Activated T-helper 9 cell treated with anti-CD3 and anti-CD28 coated beads, Interleukin-2, amount 50 U/mL, for 16 hours (primary cell): ENCODE measurements around the gene RERE.
A peak's percentile ranks its signal among the peaks of the same experiment; 100 is the strongest.
"Not testable (repeated sequence)": the region's sequence is repeated elsewhere in the genome, so short reads cannot be mapped to it uniquely, and the experiment has no call there.

ENCODE experiments used
- DNase-seq: peaks from one replicate; pipeline ENCODE4 v3.0.0-alpha.2; 2020; ENCODE audit warnings: low read depth

The RERE gene

DNA sequence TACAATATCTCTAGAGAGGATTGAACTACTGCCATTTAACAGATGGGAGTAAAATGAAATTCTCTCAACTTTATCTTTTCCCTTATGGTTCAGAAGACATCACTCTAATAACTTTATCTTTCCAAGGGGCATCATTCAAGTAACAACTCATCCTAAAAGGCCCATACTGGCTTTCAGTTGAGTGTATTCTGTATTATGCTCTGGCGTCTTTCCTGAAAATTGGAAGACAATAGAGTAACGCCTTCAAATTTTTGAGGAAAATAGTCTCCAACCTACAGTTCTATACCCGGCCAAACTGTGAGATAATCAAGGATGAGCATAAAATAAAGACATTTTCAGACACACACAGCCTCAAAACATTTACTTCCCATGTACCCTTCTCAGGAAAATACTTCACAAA lies 103.3 kb downstream of the RERE start:
- DNase-seq: no peak

DNA sequence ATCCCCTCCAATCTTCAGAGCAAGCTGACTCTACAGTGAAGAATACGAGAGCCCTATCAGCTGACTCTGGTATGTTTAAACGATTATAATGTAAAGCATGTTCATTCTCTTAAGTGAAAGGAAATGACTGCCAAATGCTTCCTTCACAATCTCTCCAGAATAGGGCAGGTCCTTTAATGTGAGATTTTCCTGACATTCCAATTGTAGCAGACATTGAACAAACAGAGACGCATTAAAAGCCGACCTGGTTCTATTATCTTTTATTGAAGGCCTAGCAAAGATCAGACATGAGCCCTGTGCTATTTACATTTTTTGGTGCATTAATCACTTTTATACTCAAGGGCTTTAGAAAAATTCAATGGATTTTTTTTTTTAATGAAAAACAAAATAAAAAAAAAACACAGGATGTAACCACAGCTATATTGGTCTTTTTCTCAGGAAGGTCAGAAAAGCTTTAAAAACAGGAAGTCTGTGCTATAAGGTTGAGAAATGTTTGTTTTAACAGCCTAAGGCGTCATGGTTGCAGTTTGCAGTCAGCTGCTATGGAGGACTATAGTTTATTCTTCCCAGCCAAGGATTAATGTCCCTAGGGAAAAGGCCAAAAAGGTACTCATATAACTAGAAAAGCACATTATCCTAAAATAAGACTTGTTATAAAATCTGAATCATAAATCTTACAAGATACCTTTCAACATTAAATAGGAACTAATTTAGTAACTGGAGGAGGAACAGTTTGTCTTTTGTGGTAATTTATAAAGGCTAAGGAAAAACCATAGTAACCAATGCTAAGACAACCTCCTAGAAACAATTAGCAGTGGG lies 104.8 kb downstream of the RERE start:
- no peak for DNase-seq

DNA sequence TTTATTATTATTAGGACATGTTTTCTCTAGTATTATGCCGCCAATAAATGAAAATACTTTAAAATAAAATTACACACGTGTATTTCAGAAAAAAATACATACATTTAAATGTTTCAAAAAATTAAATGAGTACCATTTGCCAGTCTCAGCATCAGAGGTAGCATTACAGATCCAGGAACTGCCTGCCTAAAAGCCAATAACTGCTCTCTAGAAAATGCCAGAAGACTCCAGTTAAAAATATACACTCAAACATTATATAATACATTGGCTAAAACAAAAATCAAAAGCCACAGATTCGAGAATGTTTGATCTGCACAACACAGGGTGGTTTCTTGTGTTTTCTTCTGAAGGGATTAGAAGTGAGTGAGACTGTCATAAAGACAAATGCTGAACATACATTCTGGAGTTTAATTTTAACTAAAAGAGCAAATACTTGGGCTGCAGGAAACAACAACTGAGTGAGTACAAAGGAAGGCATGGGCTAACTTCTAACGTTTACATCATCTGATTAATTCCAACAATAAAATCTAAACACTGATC lies 105.5 kb downstream of the RERE start:
- no peak for DNase-seq

DNA sequence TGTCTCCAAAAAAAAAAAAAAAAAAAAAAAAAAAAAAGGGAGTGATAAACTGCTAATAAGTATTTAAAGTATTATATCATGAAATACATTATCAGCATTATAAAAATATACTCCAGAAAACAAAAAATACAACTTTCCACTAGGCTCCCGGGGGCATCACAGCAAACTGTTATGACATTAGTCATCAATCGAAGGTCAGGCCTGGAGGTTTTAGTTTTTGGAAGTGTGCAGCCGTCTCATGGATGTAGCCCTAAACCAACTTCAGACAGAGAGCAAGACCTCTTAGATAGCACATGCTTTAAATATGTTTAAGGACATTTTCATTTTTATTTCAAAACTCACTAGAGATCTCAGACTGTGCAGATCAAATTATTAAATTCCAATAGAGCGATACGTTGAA lies 106.3 kb downstream of the RERE start:
- no peak for DNase-seq

DNA sequence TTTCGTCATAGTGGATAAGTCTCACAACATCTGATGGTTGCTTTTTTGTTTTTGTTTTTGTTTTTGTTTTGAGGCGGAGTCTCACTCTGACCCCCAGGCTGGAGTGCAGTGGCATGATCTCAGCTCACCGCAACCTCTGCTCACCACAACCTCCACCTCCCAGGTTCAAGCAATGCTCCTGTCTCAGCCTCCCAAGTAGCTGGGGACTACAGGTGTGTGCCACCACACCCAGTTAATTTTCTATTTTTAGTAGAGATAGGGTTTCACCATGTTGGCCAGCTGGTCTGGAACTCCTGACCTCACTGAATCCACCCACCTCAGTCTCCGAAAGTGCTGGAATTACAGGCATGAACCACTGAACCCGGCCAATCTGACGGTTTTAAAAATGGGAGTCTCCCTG lies 109.2 kb downstream of the RERE start:
- DNase-seq: no peak

DNA sequence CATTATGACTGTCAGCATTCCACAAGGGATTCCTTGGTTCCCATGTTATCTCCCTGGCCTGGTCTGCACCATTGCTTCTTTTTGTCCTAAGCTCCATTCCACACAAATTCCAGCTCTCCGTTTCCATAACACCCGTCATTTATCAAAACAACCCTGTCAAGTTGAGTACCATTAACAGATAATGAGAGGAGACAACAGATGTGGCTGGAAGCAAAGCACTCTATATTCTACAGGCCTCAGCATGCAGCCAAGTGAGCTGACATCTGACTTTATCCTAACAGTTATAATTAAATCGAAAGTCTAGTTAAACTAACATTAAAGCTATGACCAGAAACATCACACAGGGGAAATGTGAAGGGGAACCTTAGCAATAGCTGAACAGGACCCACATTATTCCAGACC lies 110.4 kb downstream of the RERE start:
- DNase-seq: no peak

DNA sequence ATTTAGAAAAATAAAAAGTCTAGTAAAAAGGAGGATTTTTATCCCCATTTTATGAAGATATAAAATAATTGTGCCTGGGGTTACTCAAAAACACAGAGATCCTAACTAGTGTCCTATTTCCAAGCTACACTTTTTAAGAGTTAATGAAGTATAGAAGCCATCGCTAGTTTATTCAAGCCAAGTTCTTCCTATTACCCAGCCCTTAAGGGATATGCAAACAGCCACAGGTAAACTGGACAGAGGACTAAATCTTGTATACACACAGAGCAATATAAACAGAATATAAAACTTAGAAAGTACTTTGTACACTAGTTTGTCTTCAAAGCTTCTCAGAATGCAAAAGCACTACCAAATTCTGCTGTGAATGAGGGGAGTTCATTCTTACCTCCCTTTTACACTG lies 111.1 kb downstream of the RERE start:
- DNase-seq: no peak

DNA sequence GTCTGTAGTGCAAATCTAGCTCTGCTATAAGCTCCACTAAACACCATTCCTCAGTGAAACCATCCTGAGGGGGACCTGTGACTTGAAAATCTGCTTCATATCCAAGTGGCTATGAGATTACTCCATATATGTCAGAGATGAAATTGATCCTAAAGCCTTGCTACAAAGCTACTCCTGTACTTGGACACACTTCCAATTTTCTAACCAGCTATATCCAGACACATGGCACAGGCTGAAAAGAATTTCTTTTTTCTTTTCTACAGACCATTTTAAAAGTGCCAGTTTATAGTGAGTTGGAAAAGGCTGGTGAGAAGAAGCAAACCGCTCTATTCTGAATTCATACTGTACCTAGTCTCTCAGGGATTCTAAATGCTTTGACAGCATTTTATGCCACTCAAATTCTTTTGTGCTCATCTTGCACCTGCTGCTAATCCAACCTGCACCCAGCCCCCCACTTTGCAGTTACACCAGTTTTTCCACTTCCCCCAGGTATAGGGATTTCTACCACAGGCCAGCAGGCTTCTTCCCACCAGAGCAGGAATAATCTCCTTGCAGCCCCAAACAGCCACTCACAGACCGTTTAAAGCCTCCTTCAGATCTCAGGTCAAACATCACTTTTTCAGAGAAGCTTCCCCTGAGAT lies 112.5 kb downstream of the RERE start:
- no peak for DNase-seq

DNA sequence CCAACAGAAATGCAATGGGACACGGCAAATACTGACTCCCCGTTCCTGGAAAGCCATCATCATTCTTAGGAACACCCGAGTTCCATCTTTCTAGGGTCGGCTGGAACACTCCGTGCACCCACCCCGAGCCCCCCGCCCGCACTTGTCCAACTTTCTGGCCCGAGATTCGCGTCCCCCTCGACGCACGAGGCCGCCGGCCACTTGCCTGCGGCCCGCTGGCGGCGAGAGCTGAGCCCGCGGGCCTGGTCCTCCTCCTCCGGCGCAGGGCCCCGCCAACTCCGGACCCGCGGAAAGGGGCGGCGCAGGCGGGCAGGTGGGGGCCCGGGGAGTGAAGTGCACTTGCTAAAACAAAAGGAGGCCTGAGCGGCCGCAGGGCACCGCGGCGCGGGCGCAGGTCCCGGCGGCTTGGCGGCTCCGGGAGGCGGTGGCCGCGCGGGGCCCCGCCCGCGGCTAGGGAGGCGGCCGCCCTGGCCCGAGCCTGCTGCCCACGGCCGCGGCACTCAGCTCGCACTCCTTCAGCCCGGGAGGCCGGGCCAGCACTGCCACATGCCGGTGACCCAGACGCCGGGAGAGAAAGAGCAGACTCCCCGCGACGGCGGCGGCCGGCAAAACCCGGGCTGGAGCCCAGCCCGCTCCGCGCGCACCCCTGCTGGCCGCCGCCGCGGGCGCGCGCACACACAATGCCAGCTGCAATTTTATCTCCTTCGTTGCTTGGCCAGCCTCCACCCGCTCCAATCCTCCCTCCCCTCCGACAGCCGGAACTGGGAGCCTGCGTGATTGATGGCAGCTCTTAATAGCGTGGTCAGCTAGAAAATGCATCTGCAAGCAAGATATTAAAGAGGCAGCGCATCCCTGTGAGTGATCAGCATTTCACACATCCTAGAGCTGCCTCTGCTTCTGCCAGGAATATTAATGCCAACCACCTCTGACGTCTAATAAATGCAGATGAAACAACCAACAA lies 114.3 kb downstream of the RERE start:
- peak; percentile 29 for DNase-seq

DNA sequence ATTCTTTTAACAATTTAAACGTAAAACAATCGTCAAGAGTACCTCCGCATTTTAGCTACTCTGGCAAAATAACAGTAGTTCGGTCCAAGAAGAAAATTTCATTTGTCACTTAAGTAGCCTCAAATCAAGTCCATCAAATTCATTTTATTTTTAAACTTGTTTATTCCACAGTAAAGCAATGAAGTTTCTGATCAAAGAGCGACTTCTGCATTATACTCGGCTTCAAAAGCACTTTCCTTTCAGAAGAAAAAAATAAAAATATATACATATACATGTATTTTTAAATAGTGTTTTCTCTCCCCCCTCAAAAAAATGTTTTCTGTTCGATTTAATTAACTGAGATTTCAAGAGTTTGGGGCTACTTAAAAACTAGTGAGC lies 115.0 kb downstream of the RERE start:
- DNase-seq: no peak

DNA sequence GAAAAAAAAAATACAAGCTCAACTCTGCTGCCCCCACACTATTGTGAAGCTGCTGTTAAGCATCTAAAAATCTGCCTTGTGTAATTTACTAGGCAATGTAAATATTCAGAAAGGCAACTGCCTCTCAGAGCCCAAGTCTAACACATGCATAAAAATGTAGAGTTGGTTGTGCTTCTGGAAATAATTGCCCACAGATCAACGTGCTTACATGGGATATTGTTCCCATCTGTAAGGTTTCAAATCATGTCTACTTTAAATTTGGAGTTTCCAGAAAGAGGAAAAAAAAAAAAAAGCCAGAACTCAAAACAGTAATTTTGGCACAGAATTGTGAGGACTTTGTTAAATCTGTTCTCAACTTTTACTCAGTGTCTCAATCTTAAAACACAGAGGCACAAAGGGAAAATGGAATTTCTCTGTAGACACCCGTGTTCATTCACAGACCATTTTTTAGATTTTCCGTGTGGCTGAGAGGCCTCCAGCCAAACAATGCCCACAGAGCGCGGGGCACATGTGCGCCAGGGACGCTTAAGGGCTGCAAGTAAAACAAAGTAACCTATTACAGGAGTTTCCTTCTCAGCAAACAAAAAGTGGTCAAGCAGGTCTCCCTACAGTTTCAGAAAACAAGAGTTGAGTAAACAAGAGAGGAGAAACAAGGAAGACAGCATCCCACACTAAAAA lies 115.5 kb downstream of the RERE start:
- DNase-seq: no peak

DNA sequence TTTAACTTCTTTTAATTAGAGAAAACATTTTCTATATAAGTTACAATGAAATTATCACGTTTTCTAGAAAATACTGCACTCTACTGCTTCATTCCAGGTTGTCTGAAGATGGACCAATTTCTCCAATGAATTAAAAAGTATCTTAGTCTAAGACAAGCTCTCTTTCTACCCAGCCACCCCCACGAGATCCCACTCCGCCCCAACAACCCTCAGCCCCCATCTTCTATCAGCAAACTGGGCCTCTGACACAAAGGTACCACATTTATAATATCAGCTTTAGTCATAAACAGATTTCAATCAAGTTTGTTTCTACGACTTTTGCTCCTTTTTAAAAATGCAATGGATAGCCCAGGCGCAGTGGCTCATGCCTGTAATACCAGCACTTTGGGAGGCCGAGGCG lies 117.8 kb downstream of the RERE start:
- DNase-seq: no peak

DNA sequence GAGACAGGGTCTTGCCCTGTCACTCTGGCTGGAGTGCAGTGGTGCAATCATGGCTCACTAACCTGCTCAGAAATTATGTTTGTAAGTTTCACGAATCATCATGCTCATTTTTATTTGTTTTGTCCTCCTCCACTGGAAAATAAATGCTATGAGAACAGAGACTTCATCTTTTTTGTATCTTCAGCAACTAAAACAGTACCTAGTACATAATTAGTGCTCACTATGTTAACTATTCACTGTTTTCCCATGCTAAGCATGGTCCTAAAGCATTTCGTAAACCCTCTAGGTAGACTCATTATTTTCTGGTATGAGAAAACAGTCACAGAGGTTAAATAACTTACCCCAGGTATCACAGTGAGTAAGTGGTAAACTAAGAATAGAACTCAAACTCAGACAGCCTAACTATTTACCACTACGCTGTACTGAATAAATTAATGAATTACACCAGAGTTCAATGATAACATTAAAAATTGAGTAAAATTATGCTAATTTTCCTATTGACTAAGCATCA lies 118.4 kb downstream of the RERE start:
- no peak for DNase-seq

DNA sequence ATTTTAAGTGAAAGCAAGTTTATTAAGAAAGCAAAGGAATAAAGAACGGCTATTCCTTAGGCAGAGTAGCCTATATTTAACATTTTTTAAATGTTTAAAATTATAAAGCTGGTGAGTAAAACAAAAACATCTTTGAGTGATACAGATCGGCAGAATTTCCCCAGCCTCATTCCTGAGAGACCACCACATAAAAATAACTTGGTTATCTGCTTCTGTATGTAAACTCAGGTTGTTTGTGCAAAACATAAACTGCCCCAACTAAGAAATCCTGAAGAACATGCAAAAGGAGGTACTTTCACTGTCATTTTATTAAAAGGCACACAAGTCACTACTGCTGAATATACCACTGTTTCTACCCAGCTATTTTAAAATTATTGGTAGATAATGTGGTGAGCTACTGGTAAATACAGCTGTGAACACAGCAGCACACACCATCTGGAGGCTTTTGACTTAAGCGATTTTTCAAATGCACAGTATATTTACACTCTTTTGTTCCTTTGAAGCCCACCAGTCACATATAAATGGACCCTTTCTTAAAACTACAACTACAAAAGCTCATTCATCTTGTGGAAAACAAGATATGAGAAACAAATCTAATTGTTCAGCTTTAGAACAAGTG lies 119.3 kb downstream of the RERE start:
- DNase-seq: no peak

DNA sequence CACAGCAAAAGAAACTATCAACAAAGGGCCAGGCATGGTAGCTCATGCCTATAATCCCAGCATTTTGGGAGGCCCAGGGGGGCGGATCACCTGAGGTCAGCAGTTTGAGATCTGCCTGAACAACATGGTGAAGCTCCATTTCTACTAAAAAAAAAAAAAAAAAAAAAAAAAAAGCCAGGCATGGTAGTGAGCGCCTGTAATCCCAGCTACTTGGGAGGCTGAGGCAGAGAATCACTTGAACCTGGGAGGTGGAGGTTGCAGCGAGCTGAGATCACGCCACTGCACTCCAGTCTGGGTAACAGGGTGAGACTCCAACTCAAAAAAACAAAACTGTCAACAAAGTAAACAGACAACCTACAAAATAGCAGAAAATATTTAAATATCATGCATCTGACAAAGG lies 122.0 kb downstream of the RERE start:
- DNase-seq: not testable (repeated sequence)

DNA sequence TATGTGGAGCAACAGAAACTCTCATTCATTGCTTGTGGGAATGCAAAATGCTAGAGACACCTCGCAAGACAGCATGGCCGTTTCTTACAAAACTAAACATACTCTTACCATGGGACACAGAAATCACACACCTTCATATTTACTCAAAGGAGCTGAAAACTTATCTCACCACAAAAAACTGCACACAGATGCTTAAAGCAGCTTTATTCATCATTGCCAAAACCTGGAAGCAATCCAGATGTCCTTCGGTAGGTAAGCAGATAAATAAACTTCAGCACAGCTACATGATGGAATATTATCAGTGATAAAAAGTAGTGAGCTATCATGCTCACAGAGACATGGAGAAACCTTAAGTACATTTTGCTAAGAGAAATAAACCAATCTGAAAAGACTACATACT lies 124.3 kb downstream of the RERE start:
- no peak for DNase-seq

DNA sequence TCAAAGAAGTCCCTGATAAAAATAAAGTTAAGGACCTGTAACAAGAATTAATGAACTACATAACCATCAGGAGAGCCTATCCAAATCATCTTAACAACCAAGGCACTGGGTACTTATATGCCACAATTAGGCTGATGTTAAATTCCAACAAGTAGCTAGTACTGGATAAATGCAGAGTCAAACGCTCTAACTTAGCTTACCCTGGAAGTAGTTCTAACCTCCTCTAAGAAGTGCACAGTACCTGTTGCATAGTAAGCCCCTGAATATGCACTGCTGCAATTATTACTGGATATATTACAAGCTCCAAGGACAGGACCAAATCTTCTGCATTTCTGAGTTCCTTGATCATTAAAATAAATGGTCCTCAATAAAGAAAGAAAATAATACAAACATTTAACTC lies 125.8 kb downstream of the RERE start:
- no peak for DNase-seq

DNA sequence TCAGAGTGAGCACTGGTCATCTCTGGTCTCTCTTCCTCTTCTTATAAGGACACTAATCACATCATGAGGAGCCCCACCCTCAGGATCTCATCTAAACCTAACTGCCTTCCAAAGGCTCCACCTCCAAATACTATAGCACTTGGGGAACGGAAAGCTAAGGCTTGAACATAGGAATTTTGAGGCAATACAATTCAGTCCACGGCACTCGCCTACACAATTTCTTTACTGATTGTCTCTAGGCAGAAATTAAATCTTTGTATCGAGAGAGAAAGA lies 127.3 kb downstream of the RERE start:
- no peak for DNase-seq

DNA sequence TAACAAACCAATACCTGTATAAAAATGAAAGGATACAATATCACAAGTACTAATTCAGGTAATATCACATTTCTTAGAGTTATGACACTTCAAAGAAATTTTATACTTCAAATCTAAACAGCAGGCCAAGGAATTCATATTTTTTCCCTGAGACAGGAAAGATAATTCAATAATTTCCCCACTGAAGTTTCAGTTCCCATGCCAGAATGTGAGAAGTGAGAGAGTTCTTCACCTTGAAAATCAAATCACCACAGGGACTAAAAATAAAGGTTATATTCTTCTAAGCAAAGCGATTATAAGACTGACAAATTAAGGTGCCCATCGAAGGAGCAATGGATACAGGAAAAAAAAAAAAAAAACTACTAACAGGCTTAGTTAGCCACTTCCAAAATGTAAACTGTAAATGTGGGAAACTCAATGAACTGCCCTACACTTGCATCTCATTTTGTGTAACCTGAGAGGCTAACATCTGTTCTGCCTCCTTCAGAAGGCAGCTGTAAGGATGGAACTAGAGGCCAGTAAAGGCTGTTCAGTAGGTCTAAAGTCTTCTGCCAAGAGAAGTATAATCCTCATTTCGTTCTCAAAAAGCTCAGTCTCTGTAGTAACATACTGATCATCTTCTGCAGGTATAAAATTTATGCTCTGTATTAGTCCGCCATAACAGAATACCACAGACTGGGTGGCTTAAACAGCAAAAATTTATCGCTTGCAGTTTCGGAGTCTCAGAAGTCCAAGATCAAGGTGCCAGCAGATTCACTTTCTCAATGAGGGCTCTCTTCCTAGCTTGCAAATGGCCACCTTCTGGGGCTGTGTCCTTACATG lies 127.8 kb downstream of the RERE start:
- DNase-seq: no peak

DNA sequence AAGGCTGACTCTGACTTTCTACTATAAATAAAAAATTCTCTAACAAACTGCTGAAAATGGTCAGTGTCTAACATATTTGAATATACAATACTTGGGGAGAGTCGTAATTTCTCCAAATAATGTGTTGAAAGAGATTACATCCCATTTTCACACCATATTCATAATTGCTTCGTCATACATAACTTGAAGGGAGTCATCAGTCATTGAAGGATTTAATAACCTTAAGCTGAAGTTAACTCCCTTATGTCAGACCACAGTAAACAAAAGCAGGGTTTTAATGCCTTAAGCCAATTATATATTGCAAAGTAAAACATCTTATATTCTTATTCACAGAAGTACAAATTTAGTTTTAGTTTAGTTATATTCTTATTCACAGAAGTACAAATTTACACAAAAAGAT lies 129.9 kb downstream of the RERE start:
- DNase-seq: no peak

DNA sequence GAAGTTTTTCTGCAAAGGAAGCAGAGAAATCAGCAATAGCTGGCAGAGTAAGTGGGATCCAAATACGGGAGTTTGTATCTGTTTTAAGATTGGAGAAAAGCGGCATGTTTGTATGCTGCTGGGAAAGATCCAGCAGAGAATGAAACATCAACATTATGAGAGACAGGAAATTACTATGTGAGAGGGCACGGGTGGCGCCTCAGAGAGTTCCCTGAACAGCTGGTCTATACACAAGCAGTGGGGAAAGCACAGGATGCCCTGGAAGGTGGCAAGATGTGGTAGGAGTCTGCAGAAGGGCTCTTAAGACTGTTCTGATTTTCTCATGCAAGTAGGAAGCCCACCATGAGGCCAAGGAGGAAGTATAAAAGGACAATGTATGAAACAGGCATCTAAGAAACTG lies 130.4 kb downstream of the RERE start:
- no peak for DNase-seq
